SK-N-SH treated with all-trans-retinoic acid at 6 μM for 48 hours (cell line): ENCODE measurements around the gene EML2.

ENCODE experiments used
- ATAC-seq: fragments of 200-7000 bp; cut with Tn5 transposase; 3 replicates; pipeline ENCODE4 v1.9.1; 2020; ENCODE audit warnings: mild to moderate bottlenecking, moderate library complexity
- ARNTL ChIP-seq: fragments of 450-650 bp; formaldehyde crosslinking; IDR thresholded peaks from 2 replicates; pipeline ENCODE4 v1.5.0; 2020; ENCODE audit warnings: low read depth, mild to moderate bottlenecking, moderate library complexity, borderline replicate concordance
- BACH2 ChIP-seq: fragments of 250-450 bp; sonication (Bioruptor Pico); IDR thresholded peaks from 2 replicates; pipeline ENCODE4 v1.9.0; 2021; ENCODE audit warnings: mild to moderate bottlenecking, borderline replicate concordance
- CSDC2 ChIP-seq: fragments of 250-450 bp; sonication (Bioruptor Pico); IDR thresholded peaks from 2 replicates; pipeline ENCODE4 v1.5.0; 2020; ENCODE audit warnings: mild to moderate bottlenecking, moderate library complexity
- ESRRG ChIP-seq: fragments of 250-450 bp; sonication (Bioruptor Pico); IDR thresholded peaks from 2 replicates; pipeline ENCODE4 v1.6.1; 2021; ENCODE audit warnings: mild to moderate bottlenecking
- GLIS3 ChIP-seq: fragments of 250-450 bp; sonication (Bioruptor Pico); IDR thresholded peaks from 2 replicates; pipeline ENCODE4 v1.5.0; 2020; ENCODE audit warnings: mild to moderate bottlenecking, moderate library complexity
- ISL1 ChIP-seq: fragments of 250-450 bp; sonication (Bioruptor Pico); IDR thresholded peaks from 2 replicates; pipeline ENCODE4 v2.1.2; 2022; ENCODE audit warnings: mild to moderate bottlenecking, moderate library complexity
- OSR1 ChIP-seq: fragments of 250-450 bp; sonication (Bioruptor Pico); IDR thresholded peaks from 2 replicates; pipeline ENCODE4 v1.8.0; 2022; ENCODE audit warnings: moderate library complexity, mild to moderate bottlenecking, inconsistent platforms
- PATZ1 ChIP-seq: fragments of 250-450 bp; sonication (Bioruptor Pico); IDR thresholded peaks from 2 replicates; pipeline ENCODE4 v1.8.0; 2020; ENCODE audit warnings: mild to moderate bottlenecking, moderate library complexity, borderline replicate concordance
- POU6F1 ChIP-seq: fragments of 250-450 bp; sonication (Bioruptor Pico); IDR thresholded peaks from 2 replicates; pipeline ENCODE4 v1.8.0; 2021; ENCODE audit warnings: low read depth, mild to moderate bottlenecking, moderate library complexity, borderline replicate concordance
- PPARA ChIP-seq: fragments of 250-450 bp; sonication (Bioruptor Pico); IDR thresholded peaks from 2 replicates; pipeline ENCODE4 v1.5.0; 2020; ENCODE audit warnings: mild to moderate bottlenecking, borderline replicate concordance
- RARB ChIP-seq: fragments of 250-450 bp; sonication (Bioruptor Pico); IDR thresholded peaks from 2 replicates; pipeline ENCODE4 v1.8.0; 2021; ENCODE audit warnings: mild to moderate bottlenecking, moderate library complexity
- TCF4 ChIP-seq: fragments of 250-450 bp; sonication (Bioruptor Pico); IDR thresholded peaks from 2 replicates; pipeline ENCODE4 v1.8.0; 2021; ENCODE audit warnings: mild to moderate bottlenecking, moderate library complexity, borderline replicate concordance
- TOX ChIP-seq: fragments of 250-450 bp; sonication (Bioruptor Pico); IDR thresholded peaks from 2 replicates; pipeline ENCODE4 v1.8.0; 2021; ENCODE audit warnings: mild to moderate bottlenecking, moderate library complexity, borderline replicate concordance
- TSHZ2 ChIP-seq: fragments of 250-450 bp; sonication (Bioruptor Pico); IDR thresholded peaks from 2 replicates; pipeline ENCODE4 v1.5.0; 2020; ENCODE audit warnings: mild to moderate bottlenecking, moderate library complexity
- ZC3H10 ChIP-seq: fragments of 250-450 bp; sonication (Bioruptor Pico); IDR thresholded peaks from 2 replicates; pipeline ENCODE4 v1.5.1; 2021; ENCODE audit warnings: mild to moderate bottlenecking, moderate library complexity
- ZFP3 ChIP-seq: fragments of 250-450 bp; sonication (Bioruptor Pico); IDR thresholded peaks from 2 replicates; pipeline ENCODE4 v1.5.0; 2020; ENCODE audit warnings: mild to moderate bottlenecking, moderate library complexity
- ZNF70 ChIP-seq: fragments of 450-650 bp; formaldehyde crosslinking; IDR thresholded peaks from 2 replicates; pipeline ENCODE4 v1.5.0; 2020; ENCODE audit warnings: mild to moderate bottlenecking, moderate library complexity
- ZNF8 ChIP-seq: fragments of 450-650 bp; formaldehyde crosslinking; IDR thresholded peaks from 2 replicates; pipeline ENCODE4 v1.5.0; 2020; ENCODE audit warnings: mild to moderate bottlenecking, moderate library complexity

The EML2 gene

GRCh38 chr19:45608948-45609347 is 30.2 kb downstream of the EML2 start (continued):
- no peak for TF ChIP-seq POU6F1 (CRISPR knock-in tag)
- no peak for TF ChIP-seq ZC3H10 (CRISPR knock-in tag)
- TF ChIP-seq TCF4 (CRISPR knock-in tag), result no peak
- no peak for TF ChIP-seq RARB (CRISPR knock-in tag)

- TF ChIP-seq ZNF70 (no peak), ZFP3 (CRISPR knock-in tag) (peak; percentile 88), BACH2 (no peak), RARB (CRISPR knock-in tag) (no peak)
- peak; percentile 90 for ATAC-seq
These were observed 31.8 kb downstream of the EML2 start for GRCh38 chr19:45607071-45608029.

GRCh38 chr19:45601524-45602374 is 37.4 kb downstream of the EML2 start, which contains the start of gene GPR4:
TSS of gene GPR4 (minus strand) at chr19:45602212. CDS start at chr19:45591866, 10,346 bp downstream.
- peak; percentile 71 for ATAC-seq
- no peak for TF ChIP-seq ZNF70
- TF ChIP-seq ARNTL (CRISPR knock-in tag), result no peak
- TF ChIP-seq ISL1 (CRISPR knock-in tag), result no peak
- TF ChIP-seq RARB (CRISPR knock-in tag), result no peak
- TF ChIP-seq GLIS3 (CRISPR knock-in tag), result no peak
- no peak for TF ChIP-seq ZFP3 (CRISPR knock-in tag)
- TF ChIP-seq TOX (CRISPR knock-in tag), result no peak
- no peak for TF ChIP-seq PPARA (CRISPR knock-in tag)
- TF ChIP-seq TCF4 (CRISPR knock-in tag), result no peak
- no peak for TF ChIP-seq BACH2

- TF ChIP-seq ARNTL (CRISPR knock-in tag) (no peak), TSHZ2 (CRISPR knock-in tag) (no peak), ZNF8 (CRISPR knock-in tag) (no peak), ESRRG (CRISPR knock-in tag) (no peak), OSR1 (CRISPR knock-in tag) (no peak), ZNF70 (no peak), PATZ1 (CRISPR knock-in tag) (no peak), RARB (CRISPR knock-in tag) (no peak), CSDC2 (no peak), PPARA (CRISPR knock-in tag) (no peak), POU6F1 (CRISPR knock-in tag) (no peak)
- TF ChIP-seq, all 23 proteins: peak for 0
- no peak for ATAC-seq
These were observed 38.1 kb downstream of the EML2 start for GRCh38 chr19:45601115-45601514.
